ENCODE results near the gene PSD2.

GRCh38 chr5:139755892-139756671 is 39.5 kb upstream of the PSD2 start:
- no peak for TF ChIP-seq POLR2A (IDR thresholded peaks at IDR 0.05; ENCODE audit: low read length)
- TF ChIP-seq GATA1 (IDR thresholded peaks at IDR 0.05; ENCODE audit: low read depth, low read length) = no peak

All from erythroblast (primary cell).